Skeletal muscle satellite cell (primary cell): ENCODE data around the gene SEC11A.

Experiments
- H3K27me3 ChIP-seq: 2 replicates; pipeline ENCODE4 v1.7.0; 2013; ENCODE audit warnings: low read length; ENCODE audit not compliant: control insufficient read depth, insufficient read depth
- H3K36me3 ChIP-seq: 2 replicates; pipeline ENCODE4 v1.7.0; 2013; ENCODE audit warnings: mild to moderate bottlenecking, control low read depth, low read length; ENCODE audit not compliant: insufficient read depth
- H3K4me1 ChIP-seq: 2 replicates; pipeline ENCODE4 v1.7.0; 2013; ENCODE audit warnings: low read length; ENCODE audit not compliant: control insufficient read depth, insufficient read depth
- H3K4me2 ChIP-seq: 2 replicates; pipeline ENCODE4 v1.7.0; 2013; ENCODE audit warnings: mild to moderate bottlenecking, low read length
- H3K4me3 ChIP-seq: 2 replicates; pipeline ENCODE4 v1.7.0; 2013; ENCODE audit warnings: low read length
- H3K9ac ChIP-seq: 2 replicates; pipeline ENCODE4 v1.7.0; 2013; ENCODE audit warnings: mild to moderate bottlenecking, low read depth, low read length, moderate library complexity
- H3K9me3 ChIP-seq: replicated peaks from 2 replicates; pipeline ENCODE4 v1.7.0; 2013; ENCODE audit warnings: mild to moderate bottlenecking, control low read depth, low read length

SEC11A gene

DNA sequence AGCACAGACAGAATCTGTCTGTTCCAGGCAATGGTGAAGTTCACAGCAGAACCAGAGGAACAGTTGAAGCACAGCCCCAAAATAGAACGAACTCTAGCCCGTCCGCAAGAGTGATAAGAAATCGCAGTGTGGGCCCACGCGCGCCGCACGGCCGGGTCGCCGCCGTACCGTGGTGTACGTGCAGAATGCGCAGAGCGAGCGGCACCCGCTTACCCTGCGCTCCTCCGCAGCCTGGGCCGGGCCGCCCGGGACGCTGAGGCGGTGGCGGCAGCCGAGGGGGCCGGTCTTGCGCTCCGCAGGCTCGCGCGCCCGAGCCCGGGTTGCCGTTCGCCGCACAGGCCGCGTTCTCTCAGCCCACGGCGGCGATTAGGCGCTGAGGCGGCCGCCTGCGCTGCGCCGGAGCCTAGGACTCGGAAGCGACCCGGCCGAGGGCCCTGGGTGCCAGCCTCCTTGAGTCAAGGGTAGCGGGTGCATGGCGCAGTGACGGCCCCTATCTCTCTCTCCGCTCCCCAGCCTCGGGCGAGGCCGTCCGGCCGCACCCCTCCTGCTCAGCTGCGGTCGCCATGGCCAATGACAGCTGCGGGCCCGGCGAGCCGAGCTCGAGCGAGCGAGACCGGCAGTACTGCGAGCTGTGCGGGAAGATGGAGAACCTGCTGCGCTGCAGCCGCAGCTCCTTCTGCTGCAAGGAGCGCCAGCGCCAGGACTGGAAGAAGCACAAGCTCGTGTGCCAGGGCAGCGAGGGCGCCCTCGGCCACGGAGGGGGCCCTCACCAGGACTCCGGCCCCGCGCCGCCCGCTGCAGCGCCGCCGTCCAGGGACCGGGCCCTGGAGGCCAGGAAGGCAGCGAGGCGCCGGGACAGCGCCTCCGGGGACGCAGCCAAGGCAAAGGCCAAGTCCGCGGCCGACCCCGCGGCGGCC, 82.4 kb downstream of the SEC11A start:
- H3K27me3 ChIP-seq, result no peaks in the 10 kb centered on the region
- H3K4me1 ChIP-seq, result peaks cover 29% of the 10 kb centered on the region
- peak overlapping the region; percentile 89 for H3K4me2 ChIP-seq
- peak overlapping the region; percentile 69 for H3K4me3 ChIP-seq
- H3K9me3 ChIP-seq, result no peaks in the 10 kb centered on the region
- peaks cover 14% of the 10 kb centered on the region for H3K36me3 ChIP-seq
- H3K9ac ChIP-seq, result peak overlapping the region; percentile 69

- peaks cover 7% of the 10 kb centered on the region for H3K36me3 ChIP-seq
- no peaks in the 10 kb centered on the region for H3K27me3 ChIP-seq
- peak overlapping the region; percentile 80 for H3K4me3 ChIP-seq
- H3K4me2 ChIP-seq, result peak overlapping the region; percentile 89
- no peaks in the 10 kb centered on the region for H3K9me3 ChIP-seq
- peaks cover 22% of the 10 kb centered on the region for H3K4me1 ChIP-seq
- peak overlapping the region; percentile 80 for H3K9ac ChIP-seq
These were observed 84.2 kb downstream of the SEC11A start for GRCh38 chr15:84631706-84632272.

GRCh38 chr15:84629033-84629432, 86.9 kb downstream of the SEC11A start:
- Histone ChIP-seq H3K27me3 (no peaks in the 10 kb centered on the region), H3K4me2 (no peak overlapping the region), H3K9me3 (no peaks in the 10 kb centered on the region)

GRCh38 chr15:84625123-84625522, 90.8 kb downstream of the SEC11A start:
- H3K4me2 ChIP-seq, result no peak overlapping the region
- peaks cover 20% of the 10 kb centered on the region for H3K9me3 ChIP-seq
- no peak overlapping the region for H3K4me3 ChIP-seq
- H3K27me3 ChIP-seq, result no peaks in the 10 kb centered on the region
- peaks cover under 1% of the 10 kb centered on the region for H3K4me1 ChIP-seq
- H3K9ac ChIP-seq, result no peak overlapping the region
- peaks cover 22% of the 10 kb centered on the region for H3K36me3 ChIP-seq

More at GRCh38 chr15:84629033-84629432, 86.9 kb downstream of the SEC11A start:
- Histone ChIP-seq H3K9ac (no peak overlapping the region), H3K4me1 (peaks cover 16% of the 10 kb centered on the region), H3K4me3 (no peak overlapping the region), H3K36me3 (no peaks in the 10 kb centered on the region)

DNA sequence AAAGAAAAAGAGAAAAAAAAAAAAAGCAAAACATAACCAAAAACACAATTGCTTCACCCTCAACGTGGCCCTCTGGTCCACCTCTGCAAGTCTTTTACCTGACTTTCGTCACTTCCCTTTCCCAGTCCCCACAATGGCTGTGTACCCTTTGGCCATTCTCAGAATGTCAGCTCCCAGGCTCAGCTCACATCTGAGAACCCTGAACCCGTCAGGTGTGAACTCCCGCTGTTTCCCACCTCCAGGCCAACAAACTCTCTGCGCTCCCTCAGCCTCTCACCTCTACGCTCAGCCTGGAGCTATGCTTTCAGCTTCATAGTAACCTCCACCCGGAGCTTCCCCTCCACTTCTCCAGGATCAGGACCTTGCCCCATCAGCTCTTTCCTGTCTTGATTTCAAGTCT, 91.6 kb downstream of the SEC11A start:
- Histone ChIP-seq H3K4me2 (no peak overlapping the region), H3K9me3 (peaks cover 20% of the 10 kb centered on the region), H3K36me3 (peaks cover 22% of the 10 kb centered on the region), H3K4me3 (no peak overlapping the region), H3K4me1 (no peaks in the 10 kb centered on the region), H3K9ac (no peak overlapping the region), H3K27me3 (no peaks in the 10 kb centered on the region)

- H3K9me3 ChIP-seq, result peaks cover 20% of the 10 kb centered on the region
- H3K4me2 ChIP-seq, result no peak overlapping the region
- H3K9ac ChIP-seq, result no peak overlapping the region
- H3K4me3 ChIP-seq, result no peak overlapping the region
- H3K4me1 ChIP-seq, result no peaks in the 10 kb centered on the region
- no peaks in the 10 kb centered on the region for H3K27me3 ChIP-seq
- peaks cover 22% of the 10 kb centered on the region for H3K36me3 ChIP-seq
These were observed 94.5 kb downstream of the SEC11A start for GRCh38 chr15:84621358-84621979.

GRCh38 chr15:84620626-84621025, 95.3 kb downstream of the SEC11A start:
- Histone ChIP-seq H3K9ac (no peak overlapping the region), H3K27me3 (no peaks in the 10 kb centered on the region), H3K4me3 (no peak overlapping the region), H3K9me3 (peaks cover 20% of the 10 kb centered on the region), H3K36me3 (peaks cover 22% of the 10 kb centered on the region), H3K4me1 (no peaks in the 10 kb centered on the region), H3K4me2 (no peak overlapping the region)
